DND-41 (cell line): ENCODE data around the gene PDGFRB.

Experiments
- ATAC-seq: fragments of 200-7000 bp; cut with Tn5 transposase; 3 replicates; pipeline ENCODE4 v1.9.1; 2021; ENCODE audit warnings: low read depth; ENCODE audit not compliant: insufficient read depth
- DNase-seq: peaks from one replicate; pipeline ENCODE4 v3.0.0-alpha.2; 2020
- H2AFZ ChIP-seq: 2 replicates; pipeline ENCODE4 v1.6.0; 2012; ENCODE audit warnings: low read depth, low read length
- H3K27ac ChIP-seq: 2 replicates; pipeline ENCODE4 v1.5.1; 2012; ENCODE audit warnings: low read length, inconsistent platforms
- H3K27me3 ChIP-seq: fragments of 200-600 bp; sonication (generic); 2 replicates; pipeline ENCODE4 v1.6.0; 2012; ENCODE audit warnings: low read length, mild to moderate bottlenecking, inconsistent platforms; ENCODE audit not compliant: insufficient read depth, poor library complexity
- H3K36me3 ChIP-seq: 2 replicates; pipeline ENCODE4 v1.5.1; 2012; ENCODE audit warnings: low read length, inconsistent platforms; ENCODE audit not compliant: insufficient read depth
- H3K4me1 ChIP-seq: 2 replicates; pipeline ENCODE4 v1.5.1; 2012; ENCODE audit warnings: mild to moderate bottlenecking, low read length; ENCODE audit not compliant: insufficient read depth
- H3K4me2 ChIP-seq: 2 replicates; pipeline ENCODE4 v1.6.0; 2012; ENCODE audit warnings: mild to moderate bottlenecking, moderate library complexity, low read length, inconsistent platforms; ENCODE audit not compliant: insufficient read depth
- H3K4me3 ChIP-seq, 2 experiments: fragments of 200-600 bp in 1 of 2; shearing (Covaris generic) in 1 of 2; 2 replicates each; pipeline ENCODE4 v1.5.1; 2012 to 2016; ENCODE audit warnings: inconsistent platforms in 2 of 2, low read length in 2 of 2, mild to moderate bottlenecking in 2 of 2, low read depth in 1 of 2, moderate library complexity in 1 of 2
- H3K79me2 ChIP-seq: 2 replicates; pipeline ENCODE4 v1.6.0; 2012; ENCODE audit warnings: low read length, inconsistent platforms; ENCODE audit not compliant: insufficient read depth
- H3K9ac ChIP-seq: 2 replicates; pipeline ENCODE4 v1.6.0; 2012; ENCODE audit warnings: low read depth, mild to moderate bottlenecking, inconsistent platforms, low read length, moderate library complexity
- H3K9me3 ChIP-seq: 2 replicates; pipeline ENCODE4 v1.5.1; 2012; ENCODE audit warnings: low read length, moderate library complexity, mild to moderate bottlenecking, inconsistent platforms; ENCODE audit not compliant: insufficient read depth, severe bottlenecking
- H4K20me1 ChIP-seq: 2 replicates; pipeline ENCODE4 v1.6.0; 2012; ENCODE audit warnings: low read length; ENCODE audit not compliant: insufficient read depth
- EZH2 ChIP-seq: IDR thresholded peaks from 3 replicates; pipeline ENCODE4 v1.6.1; 2012; ENCODE audit warnings: borderline replicate concordance, low read depth, mild to moderate bottlenecking, moderate library complexity, low read length, inconsistent platforms; ENCODE audit not compliant: severe bottlenecking
- TF ChIP-seq, protein P1 (sequence below): IDR thresholded peaks from 2 replicates; pipeline ENCODE4 v1.5.1; 2012; ENCODE audit warnings: borderline replicate concordance, low read length, moderate library complexity, mild to moderate bottlenecking; ENCODE audit not compliant: poor library complexity, severe bottlenecking; ENCODE audit errors: extremely low read depth

The PDGFRB gene

DNA sequence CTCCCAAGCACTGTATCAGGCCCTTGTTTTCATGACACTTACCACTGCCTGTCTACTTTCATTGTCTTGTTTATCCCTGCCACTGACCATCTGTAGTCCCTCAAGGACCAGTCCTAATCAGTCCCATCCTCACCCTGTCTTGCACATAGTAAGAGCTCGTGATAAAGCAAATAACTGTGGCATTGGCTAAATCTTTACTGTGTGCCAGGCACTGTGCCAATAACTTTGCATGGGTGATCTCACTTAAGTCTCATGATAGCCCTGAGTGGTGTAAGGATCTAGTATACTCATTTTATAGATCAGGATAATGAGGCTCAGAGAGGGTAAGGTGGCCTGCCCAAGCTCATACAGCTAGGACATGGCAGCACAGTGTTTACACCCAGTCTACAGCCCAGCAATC lies 16.5 kb upstream of the PDGFRB start:
- no peak overlapping the region for H3K27ac ChIP-seq
- H3K27me3 ChIP-seq = peaks cover 8% of the 10 kb centered on the region
- H3K4me1 ChIP-seq = no peaks in the 10 kb centered on the region
- no peak overlapping the region for H2AFZ ChIP-seq
- no peaks in the 10 kb centered on the region for H3K36me3 ChIP-seq
- H4K20me1 ChIP-seq = peaks cover 3% of the 10 kb centered on the region; the same call in 1 of the 2 replicates
- H3K79me2 ChIP-seq = no peaks in the 10 kb centered on the region
- no peak for DNase-seq
- H3K9ac ChIP-seq = no peak overlapping the region
- no peak overlapping the region for H3K4me2 ChIP-seq
- no peak for ATAC-seq
- no peak for TF ChIP-seq EZH2
- TF ChIP-seq, protein P1, sequence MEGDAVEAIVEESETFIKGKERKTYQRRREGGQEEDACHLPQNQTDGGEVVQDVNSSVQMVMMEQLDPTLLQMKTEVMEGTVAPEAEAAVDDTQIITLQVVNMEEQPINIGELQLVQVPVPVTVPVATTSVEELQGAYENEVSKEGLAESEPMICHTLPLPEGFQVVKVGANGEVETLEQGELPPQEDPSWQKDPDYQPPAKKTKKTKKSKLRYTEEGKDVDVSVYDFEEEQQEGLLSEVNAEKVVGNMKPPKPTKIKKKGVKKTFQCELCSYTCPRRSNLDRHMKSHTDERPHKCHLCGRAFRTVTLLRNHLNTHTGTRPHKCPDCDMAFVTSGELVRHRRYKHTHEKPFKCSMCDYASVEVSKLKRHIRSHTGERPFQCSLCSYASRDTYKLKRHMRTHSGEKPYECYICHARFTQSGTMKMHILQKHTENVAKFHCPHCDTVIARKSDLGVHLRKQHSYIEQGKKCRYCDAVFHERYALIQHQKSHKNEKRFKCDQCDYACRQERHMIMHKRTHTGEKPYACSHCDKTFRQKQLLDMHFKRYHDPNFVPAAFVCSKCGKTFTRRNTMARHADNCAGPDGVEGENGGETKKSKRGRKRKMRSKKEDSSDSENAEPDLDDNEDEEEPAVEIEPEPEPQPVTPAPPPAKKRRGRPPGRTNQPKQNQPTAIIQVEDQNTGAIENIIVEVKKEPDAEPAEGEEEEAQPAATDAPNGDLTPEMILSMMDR = no peak
- no peaks in the 10 kb centered on the region for H3K9me3 ChIP-seq
- no peak overlapping the region for H3K4me3 ChIP-seq

DNA sequence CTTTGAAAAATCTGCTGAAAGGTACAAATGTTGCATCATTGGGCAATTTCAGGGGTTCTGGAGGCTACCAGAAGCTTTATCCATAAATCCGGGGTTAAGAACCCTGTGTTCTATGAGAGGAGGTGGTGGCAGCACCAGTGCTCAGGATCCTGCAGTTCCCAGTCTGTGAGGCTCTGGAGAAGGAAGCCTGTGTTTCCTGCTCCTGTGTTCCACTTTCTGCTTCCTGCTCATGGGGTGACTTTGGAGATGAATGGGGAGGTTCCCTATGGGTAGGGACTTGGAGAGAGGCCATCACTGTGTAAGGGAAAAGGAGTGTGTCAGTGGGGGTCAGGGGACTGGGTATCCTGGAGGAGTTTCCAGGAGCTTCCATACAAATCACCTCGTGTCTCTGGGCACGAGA lies 13.2 kb upstream of the PDGFRB start:
- H3K27ac ChIP-seq = no peak overlapping the region
- ATAC-seq (no peak), DNase-seq (no peak)
- H3K9me3 ChIP-seq = no peaks in the 10 kb centered on the region
- no peaks in the 10 kb centered on the region for H3K36me3 ChIP-seq
- no peaks in the 10 kb centered on the region for H3K4me1 ChIP-seq
- peaks cover 8% of the 10 kb centered on the region for H3K27me3 ChIP-seq
- peaks cover 3% of the 10 kb centered on the region; the same call in 1 of the 2 replicates for H4K20me1 ChIP-seq
- no peak overlapping the region for H3K4me3 ChIP-seq
- H3K79me2 ChIP-seq = no peaks in the 10 kb centered on the region
- H3K9ac ChIP-seq = no peak overlapping the region
- no peak overlapping the region for H2AFZ ChIP-seq
- no peak for TF ChIP-seq EZH2
- TF ChIP-seq, protein P1 = no peak
- H3K4me2 ChIP-seq = no peak overlapping the region

DNA sequence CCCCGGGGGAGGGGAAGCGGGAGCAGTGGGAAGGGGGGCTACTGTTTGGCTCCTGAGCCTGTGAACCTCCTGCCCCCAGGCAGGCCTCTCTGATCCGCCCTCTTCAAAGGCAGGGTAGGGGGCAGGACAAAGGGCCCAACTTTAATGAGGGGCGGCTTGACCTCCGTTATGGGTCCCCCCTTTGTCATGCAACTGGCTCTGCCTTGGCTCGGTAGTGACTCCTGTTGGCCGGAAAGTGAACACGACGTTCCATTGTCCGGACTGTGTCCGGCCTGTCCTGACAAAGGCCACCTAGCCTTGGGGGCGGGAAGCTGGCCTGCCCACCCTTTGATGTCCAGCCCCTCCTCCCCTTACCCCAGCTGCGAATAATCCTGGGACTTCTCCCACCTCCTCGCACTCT lies 12.3 kb upstream of the PDGFRB start:
- no peaks in the 10 kb centered on the region for H3K79me2 ChIP-seq
- H3K4me1 ChIP-seq = no peaks in the 10 kb centered on the region
- peaks cover 8% of the 10 kb centered on the region for H3K27me3 ChIP-seq
- H3K9me3 ChIP-seq = no peaks in the 10 kb centered on the region
- DNase-seq (no peak), ATAC-seq (no peak)
- H3K27ac ChIP-seq = no peak overlapping the region
- H2AFZ ChIP-seq = no peak overlapping the region
- H3K36me3 ChIP-seq = no peaks in the 10 kb centered on the region
- H3K4me3 ChIP-seq = no peak overlapping the region
- no peak overlapping the region for H3K9ac ChIP-seq
- H4K20me1 ChIP-seq = peaks cover 3% of the 10 kb centered on the region; the same call in 1 of the 2 replicates
- TF ChIP-seq, protein P1 = peak; percentile 33
- no peak for TF ChIP-seq EZH2
- no peak overlapping the region for H3K4me2 ChIP-seq

DNA sequence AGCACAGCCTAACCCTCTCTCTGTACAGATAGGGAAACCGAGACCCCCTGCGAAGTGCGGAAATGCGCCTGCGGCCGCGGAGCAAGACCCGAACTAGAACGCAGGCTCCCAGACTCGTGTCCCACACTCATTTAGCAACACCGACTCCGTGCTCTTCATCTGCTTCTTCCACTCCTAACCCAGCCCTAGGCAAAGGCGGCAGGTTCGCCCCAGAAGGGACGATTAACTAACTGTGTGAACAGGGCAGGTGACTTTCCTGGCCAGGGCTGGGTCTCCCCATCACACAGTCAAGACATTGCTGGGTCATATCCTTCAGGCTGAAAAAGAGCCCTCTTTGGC lies 11.8 kb upstream of the PDGFRB start:
- peaks cover 8% of the 10 kb centered on the region for H3K27me3 ChIP-seq
- no peak overlapping the region for H3K27ac ChIP-seq
- H4K20me1 ChIP-seq = peaks cover 3% of the 10 kb centered on the region; the same call in 1 of the 2 replicates
- no peak overlapping the region for H3K4me3 ChIP-seq
- TF ChIP-seq EZH2 = no peak
- no peak overlapping the region for H3K9ac ChIP-seq
- no peak overlapping the region for H2AFZ ChIP-seq
- no peaks in the 10 kb centered on the region for H3K79me2 ChIP-seq
- H3K4me2 ChIP-seq = no peak overlapping the region
- H3K36me3 ChIP-seq = no peaks in the 10 kb centered on the region
- H3K4me1 ChIP-seq = no peaks in the 10 kb centered on the region
- DNase-seq (no peak), ATAC-seq (no peak)
- no peaks in the 10 kb centered on the region for H3K9me3 ChIP-seq
